Left colon (tissue), 2 donors: Measurements from ENCODE around the gene RILPL1. TPM values are rescaled to one million over a fixed set of nuclear protein-coding genes. Genes with fewer than 3 reads are reported as not detected.
"Not testable (repeated sequence)": the region's sequence is repeated elsewhere in the genome, so short reads cannot be mapped to it uniquely, and the experiment has no call there.

Source experiments
- ATAC-seq: fragments of 200-7000 bp; cut with Tn5 transposase; one replicate; pipeline ENCODE4 v1.9.1; 2020; ENCODE audit warnings: mild to moderate bottlenecking, moderate library complexity
- DNase-seq, 2 donors: peaks; one replicate each; pipeline ENCODE4 v3.0.0-alpha.2; 2020
- intact Hi-C, 2 donors: fragments of 100-400 bp; cut with DNase I in 1 of 2; cut with micrococcal nuclease in 1 of 2; formaldehyde crosslinking; loops; one replicate each; pipeline versions ENCODE4 v1.11.2 to v1.14.0; 2022; cut with DNase I, micrococcal nuclease
- total RNA-seq, 2 donors: library from RNA; stranded (reverse); fragmentation: NEBNext Ultra II Directional; extraction: Animal tissue kit (Norgen Biotek cat#: 25700); gene quantifications; one replicate each; pipeline ENCODE4 v1.2.1, GENCODE V29; 2021
- donor health status: DM: no; HTN: no; CAD: no.
- donor health status: DM: yes; HTN: yes; CAD: no.

RILPL1 gene
- total RNA-seq, 2 donors from 2014 or later: 4.3 to 4.9 TPM

GRCh38 chr12:123479442-123480180 is 53.9 kb downstream of the RILPL1 start:
- intact Hi-C loops: no loop called here
- ATAC-seq (peak; percentile 6), DNase-seq (no peak)

- DNase-seq (no peak), ATAC-seq (no peak)
- intact Hi-C loops: no loop called here
Observed at GRCh38 chr12:123478762-123479161, 54.8 kb downstream of the RILPL1 start.

GRCh38 chr12:123478069-123478468 is 55.5 kb downstream of the RILPL1 start:
- intact Hi-C loops: no loop called here
- DNase-seq: no peak
- no peak for ATAC-seq

GRCh38 chr12:123475246-123475703 is 58.2 kb downstream of the RILPL1 start:
- DNase-seq: no peak
- intact Hi-C loops: no loop called here
- ATAC-seq: no peak

DNA sequence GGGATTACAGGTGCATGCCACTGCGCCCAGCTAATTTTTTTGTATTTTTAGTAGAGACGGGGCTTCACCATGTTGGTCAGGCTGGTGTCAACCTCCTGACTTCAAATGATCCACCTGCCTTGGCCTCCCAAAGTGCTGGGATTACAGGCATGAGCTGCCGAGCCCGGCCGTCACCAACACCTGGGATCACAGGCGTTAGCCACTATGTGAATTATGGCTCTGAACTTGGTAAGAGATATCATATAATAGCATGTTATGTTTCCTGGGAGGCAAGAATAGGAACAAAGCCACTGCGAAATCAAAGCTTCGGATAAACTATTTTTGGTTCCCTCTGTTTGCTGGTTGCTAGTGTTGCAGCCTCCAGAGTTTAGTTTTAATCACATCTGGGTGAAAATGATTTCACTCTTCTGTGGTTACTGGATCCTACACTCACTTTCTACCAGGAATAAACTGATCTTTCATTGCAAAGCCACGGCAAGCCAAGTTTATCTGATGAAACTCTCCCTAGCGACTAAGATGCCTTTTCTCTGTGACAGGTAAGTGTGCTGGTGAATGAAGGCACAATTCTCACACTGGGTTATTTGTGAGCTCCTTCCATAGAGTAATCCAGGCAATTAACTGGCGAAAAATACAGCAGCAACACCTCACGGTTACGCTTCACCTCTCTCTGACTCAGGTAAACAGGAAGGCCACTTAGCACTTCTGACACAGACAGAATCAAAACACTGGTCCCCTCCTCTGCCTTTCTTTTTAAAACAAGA is 58.9 kb downstream of the RILPL1 start:
- intact Hi-C loops: no loop called here
- ATAC-seq (no peak), DNase-seq (no peak)

GRCh38 chr12:123472438-123472849 is 61.1 kb downstream of the RILPL1 start:
- DNase-seq (no peak), ATAC-seq (no peak)
- intact Hi-C loops: no loop called here

DNA sequence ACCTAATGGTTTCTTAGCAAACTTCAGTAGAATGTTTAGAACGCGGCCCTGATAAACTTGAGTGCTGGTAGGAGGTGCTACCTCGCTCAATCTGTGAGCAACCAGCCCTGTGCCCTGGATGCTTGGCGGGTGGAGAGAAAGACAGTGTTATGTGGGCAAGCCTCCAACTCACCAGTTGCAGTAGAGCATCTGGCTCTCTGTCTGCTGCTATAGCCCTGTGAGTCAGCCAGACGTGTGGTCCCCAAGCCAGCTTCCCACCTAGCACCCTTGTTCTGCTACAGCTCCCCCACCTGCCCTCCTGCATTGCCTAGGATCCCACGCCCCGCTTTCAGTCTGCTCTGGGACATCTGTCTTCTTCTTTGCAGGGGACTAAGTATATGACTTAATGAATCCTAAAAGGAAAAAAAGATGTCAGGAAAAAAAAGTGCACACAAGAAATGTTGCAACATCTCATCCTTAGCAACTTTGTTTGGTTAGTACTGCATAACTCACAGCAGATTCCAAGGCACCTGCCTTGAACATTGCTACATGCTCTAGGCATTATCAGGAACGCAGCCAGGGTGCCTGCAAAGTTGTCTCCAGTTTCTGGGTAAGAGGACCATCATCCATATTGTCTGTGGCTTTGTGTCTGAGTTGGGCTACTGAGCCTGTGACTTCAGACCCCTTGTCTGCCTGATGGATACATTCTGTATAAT is 62.0 kb downstream of the RILPL1 start:
- intact Hi-C loops: no loop called here
- no peak for ATAC-seq
- DNase-seq: no peak

DNA sequence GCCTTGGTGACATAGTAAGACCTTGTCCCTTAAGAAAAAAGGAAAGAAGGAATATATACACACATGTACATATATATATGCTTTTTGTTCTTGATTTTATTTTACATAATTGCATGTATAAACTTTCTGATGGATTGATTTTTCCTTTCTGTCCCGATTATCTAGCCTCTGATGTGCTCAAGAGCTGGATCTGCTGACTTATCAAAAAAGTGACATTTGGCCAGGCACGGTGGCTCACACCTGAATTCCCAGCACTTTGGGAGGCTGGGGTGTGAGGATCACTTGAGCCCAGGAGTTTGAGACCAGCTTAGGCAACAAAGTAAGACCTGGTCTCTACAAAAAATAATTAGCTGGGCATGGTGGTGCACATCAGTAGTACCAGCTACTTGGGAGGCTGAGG is 63.5 kb downstream of the RILPL1 start:
- DNase-seq (no peak), ATAC-seq (no peak)
- intact Hi-C loops: no loop called here

DNA sequence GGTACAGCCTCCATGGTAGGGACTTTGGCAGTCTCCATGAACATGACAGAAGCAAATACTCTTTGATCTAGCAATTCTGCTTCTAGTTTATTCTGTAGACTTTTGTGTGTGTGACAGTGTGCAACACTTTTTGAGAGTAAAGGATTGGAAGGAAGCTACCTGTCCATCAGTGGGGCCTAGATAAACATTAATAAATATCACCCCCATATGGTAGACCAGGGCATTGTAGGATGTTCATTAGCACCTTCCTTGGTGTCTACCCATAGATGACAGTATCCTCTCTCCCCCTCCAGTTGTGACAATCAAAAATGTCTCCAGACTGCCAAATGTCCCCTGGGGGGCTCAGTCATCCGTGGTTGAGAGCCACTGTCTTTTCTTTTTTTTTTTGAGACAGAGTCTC is 64.7 kb downstream of the RILPL1 start:
- intact Hi-C loops: no loop called here
- DNase-seq (no peak), ATAC-seq (no peak)

GRCh38 chr12:123465084-123465483 is 68.4 kb downstream of the RILPL1 start:
- intact Hi-C loops: no loop called here
- ATAC-seq (no peak), DNase-seq (no peak)

- ATAC-seq, intact Hi-C loops: not testable (repeated sequence)
Observed at GRCh38 chr12:123463174-123463573, 70.3 kb downstream of the RILPL1 start.

GRCh38 chr12:123457980-123458779 is 75.3 kb downstream of the RILPL1 start, which contains the start of gene SNRNP35:
TSS of gene SNRNP35 (plus strand) at chr12:123458139. CDS start at chr12:123465541, 7,402 bp downstream.
- peak; percentile 80 to 85 for DNase-seq
- peak; percentile 86 for ATAC-seq
- intact Hi-C loops: no loop called here

More at GRCh38 chr12:123463174-123463573, 70.3 kb downstream of the RILPL1 start:
- DNase-seq: not testable (repeated sequence)

GRCh38 chr12:123453165-123453564 is 80.4 kb downstream of the RILPL1 start:
- DNase-seq: no peak

DNA sequence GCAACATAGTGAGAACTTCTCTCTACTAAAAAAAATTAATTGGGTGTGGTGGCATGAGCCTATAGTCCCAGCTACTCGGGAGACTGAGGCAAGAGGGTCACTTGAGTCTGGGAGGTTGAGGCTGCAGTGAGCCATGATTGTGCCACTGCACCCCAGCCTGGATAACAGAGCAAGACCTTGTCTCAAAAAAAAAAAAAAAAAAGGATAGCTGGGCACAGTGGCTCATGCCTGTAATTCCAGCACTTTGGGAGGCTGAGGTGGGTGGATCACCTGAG is 81.3 kb downstream of the RILPL1 start:
- DNase-seq, intact Hi-C loops: not testable (repeated sequence)
- ATAC-seq: peak; percentile 14

More at GRCh38 chr12:123453165-123453564, 80.4 kb downstream of the RILPL1 start:
- intact Hi-C loops: no loop called here
- no peak for ATAC-seq

DNA sequence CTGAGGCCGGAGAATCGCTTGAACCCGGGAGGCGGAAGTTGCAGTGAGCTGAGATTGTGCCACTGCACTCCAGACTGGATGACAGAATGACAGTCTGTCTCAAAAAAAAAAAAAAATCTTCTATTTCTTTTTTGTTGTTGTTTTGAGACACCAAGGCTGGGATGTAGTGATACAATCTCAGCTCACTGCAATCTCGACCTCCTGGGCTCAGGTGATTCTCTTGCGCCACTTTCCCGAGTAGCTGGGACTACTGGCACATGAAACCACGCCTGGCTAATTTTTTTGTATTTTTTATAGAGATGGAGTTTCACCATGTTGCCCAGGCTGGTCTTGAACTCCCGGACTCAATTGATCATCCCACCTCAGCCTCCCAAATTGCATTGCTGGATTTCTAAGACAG is 82.9 kb downstream of the RILPL1 start:
- intact Hi-C loops: no loop called here
- DNase-seq: no peak
- no peak for ATAC-seq

GRCh38 chr12:123449856-123450255 is 83.7 kb downstream of the RILPL1 start:
- intact Hi-C loops: no loop called here
- DNase-seq (no peak), ATAC-seq (no peak)

- no peak for ATAC-seq
- intact Hi-C loops: no loop called here
Observed at GRCh38 chr12:123449249-123449733, 84.2 kb downstream of the RILPL1 start.

GRCh38 chr12:123446333-123446713 is 87.2 kb downstream of the RILPL1 start:
- intact Hi-C loops: no loop called here
- no peak for ATAC-seq
- DNase-seq: no peak

More at GRCh38 chr12:123449249-123449733, 84.2 kb downstream of the RILPL1 start:
- no peak for DNase-seq
